Right hindlimb (tissue), 1 donor: ENCODE data around the gene CHSY3.

Experiments
- DNase-seq: peaks from one replicate; pipeline ENCODE4 v3.0.0-alpha.2; 2018

CHSY3 gene

DNA sequence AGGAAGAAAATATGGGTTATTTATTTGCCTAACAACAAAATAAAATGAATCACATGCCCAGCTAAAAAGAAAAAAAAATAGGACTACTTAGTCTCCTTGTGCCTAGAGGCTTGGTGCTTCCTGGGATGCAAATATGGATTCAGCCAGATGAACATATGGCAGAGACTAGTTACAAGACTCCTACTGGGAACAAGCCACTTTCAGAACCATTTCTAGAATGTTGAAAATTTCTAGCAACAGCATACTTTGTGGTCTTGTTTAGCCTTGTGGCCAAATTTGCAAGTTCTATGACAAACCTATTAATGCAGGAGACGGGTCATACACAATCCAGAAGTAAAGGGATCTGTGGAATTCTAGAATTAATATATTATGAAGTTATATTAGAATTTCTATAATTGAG, 198.7 kb downstream of the CHSY3 start:
- DNase-seq = no peak

DNA sequence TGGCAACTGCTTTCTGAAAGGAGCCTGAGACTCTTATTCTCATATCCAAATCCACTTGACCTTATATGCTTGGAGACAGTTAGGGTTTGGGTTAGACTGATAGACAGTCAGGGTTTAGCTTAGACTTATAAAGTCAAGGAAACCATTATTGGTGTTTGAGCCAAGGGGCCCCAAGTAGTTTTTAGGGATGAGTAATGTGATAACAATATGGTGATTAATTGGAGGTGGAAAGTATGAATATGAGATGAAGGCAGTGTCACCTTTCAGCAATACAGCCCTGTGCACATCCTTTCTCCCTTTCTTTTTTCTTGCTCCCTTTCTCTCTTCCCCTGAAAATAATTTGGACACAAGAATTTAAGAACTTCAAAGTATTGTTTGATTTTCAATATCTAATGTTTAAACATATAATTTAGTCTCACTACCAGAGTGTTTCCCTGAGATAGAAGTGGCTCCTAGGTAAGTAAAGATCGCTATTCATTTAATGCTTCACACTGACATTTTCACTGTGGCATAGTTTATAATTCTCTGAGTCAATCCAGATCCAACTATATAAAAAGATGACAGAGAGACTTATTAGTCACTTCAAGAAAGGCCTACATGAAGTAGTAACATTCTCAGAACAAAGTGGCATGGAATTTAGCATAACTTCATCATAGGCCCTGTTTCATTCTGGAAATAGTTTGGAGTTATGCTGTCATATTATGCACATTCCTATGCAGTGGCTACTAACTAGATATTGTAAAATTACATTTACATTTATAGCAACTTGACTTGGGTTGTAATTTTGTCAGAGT, 200.8 kb downstream of the CHSY3 start:
- no peak for DNase-seq

GRCh38 chr5:130106480-130106879, 202.2 kb downstream of the CHSY3 start:
- DNase-seq = no peak

DNA sequence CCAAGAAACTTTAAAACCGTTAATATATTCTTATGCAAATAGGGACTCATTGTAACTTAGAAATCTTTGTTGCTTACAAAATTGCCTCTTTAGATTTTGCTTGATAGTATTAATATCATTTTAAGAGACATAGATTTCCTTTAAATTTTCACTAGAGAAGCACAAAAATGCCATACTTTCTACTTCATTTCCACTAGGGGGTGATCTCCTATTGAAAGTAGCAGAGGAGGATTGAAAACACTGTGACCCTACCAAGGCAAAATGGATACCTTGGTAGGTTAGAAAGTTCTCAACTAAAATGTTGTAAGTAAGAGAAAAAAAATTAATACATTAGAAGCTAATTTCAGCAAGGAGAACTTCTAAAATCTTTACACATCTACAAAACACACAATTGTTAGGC, 204.9 kb downstream of the CHSY3 start:
- DNase-seq = no peak

GRCh38 chr5:130110328-130110727, 206.1 kb downstream of the CHSY3 start:
- no peak for DNase-seq

- no peak for DNase-seq
Observed at GRCh38 chr5:130111746-130112145, 207.5 kb downstream of the CHSY3 start.

DNA sequence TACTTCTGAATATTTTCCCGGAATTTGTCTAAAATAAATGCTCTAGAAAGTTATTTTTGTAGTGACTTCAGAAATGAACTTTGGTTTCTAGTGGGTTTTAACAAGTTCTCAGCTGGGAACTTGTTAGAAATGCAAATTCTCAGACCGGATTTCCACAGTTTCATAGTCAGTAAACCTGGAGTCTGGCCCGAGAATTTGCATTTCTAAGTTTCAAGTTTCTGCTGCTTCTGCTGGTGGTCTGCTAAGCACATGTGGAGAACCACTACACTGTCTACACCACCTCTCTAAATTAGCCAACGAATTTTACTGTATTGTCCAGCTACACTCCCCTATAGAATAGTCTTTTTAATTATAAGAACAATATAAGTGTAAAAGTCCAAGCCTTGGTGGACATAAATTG, 208.0 kb downstream of the CHSY3 start:
- no peak for DNase-seq

DNA sequence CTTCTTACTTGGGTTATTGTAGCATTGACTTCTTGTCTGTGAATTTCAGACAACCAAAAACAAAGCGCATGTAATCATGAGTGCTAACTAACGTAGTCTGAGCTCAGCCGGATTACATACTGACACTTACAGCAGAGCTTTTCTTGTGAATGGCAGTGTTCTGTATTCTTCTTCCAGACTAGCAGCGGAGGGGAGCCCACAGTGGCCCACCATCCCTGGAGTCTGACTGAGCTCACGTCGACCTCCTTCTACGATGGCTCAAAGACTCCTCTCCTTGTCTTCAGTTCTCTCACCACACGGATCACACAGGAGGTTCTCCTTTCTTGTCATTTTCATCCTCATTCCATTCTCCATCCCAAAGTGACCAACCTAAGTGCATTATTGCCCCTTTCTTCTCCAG, 211.4 kb downstream of the CHSY3 start:
- no peak for DNase-seq

DNA sequence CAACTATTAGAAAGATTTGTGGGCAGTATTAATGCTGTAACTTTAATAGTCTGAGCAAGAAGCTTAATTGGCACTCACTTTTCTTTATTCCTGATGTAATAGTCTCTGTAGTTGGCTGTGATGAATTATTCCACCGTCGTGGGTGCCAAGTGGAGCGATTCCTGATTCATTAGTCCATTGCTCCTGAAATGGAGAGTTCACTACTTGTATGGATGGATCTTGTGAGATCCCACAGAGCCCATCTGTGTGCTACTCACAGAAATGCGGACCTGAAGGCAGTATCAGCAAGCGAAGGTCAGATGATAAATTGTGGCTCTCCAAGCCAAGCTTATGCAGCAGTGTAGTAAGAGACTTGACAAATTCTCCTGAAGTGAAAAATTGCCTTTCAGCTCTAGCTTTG, 212.2 kb downstream of the CHSY3 start:
- DNase-seq = no peak

GRCh38 chr5:130116972-130117371, 212.7 kb downstream of the CHSY3 start:
- DNase-seq = no peak

GRCh38 chr5:130126746-130127145, 222.5 kb downstream of the CHSY3 start:
- DNase-seq = no peak

- DNase-seq = no peak
Observed at GRCh38 chr5:130135506-130135905, 231.2 kb downstream of the CHSY3 start.

DNA sequence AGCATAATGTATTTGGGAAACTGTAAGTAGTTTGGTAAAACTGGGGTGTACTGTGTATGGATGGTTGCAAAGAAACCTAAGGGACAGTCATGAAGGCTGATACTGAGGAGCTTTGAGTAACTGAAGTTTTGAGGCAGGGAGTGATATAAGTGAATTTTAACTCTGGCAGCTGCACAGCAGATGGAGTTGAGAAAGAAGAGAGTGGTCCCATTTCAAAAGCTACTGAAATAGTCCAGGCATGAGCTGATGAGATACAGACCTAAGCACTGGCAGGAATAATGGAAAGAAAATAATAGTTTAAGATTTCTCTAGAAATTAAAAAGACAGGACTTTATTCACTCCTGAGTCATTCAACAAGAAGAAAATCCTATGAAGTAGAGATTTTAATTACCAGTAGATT, 232.0 kb downstream of the CHSY3 start:
- DNase-seq = no peak

GRCh38 chr5:130137681-130138080, 233.4 kb downstream of the CHSY3 start:
- DNase-seq = no peak

DNA sequence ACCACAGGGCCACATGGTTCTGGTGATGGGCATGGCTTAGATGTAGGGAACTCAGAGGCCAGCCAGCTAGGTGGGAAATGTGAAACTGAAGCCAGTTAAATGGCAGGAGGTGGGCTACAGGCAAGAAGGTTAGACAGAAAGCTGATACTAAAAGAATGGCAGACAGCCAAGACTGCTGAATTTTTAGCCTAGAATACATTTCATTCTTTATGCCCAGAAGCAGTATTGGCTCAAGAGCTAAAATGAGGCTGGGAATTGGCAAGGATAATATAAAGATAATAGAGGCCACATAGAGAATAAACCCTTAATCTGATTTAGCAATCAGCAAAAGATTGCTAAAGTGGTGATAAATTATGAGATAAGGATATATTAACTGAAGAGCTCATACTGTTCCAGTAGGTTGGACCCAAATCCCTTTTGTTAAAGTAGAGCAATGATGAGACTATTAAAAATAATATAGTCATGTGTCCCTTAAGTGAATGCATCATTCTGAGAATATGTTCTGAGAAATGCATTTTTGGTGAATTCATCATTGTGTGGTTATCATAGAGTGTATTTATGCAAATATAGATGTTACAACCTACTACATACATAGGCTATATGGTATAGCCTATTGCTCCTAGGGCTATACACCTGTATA, 234.3 kb downstream of the CHSY3 start:
- no peak for DNase-seq

DNA sequence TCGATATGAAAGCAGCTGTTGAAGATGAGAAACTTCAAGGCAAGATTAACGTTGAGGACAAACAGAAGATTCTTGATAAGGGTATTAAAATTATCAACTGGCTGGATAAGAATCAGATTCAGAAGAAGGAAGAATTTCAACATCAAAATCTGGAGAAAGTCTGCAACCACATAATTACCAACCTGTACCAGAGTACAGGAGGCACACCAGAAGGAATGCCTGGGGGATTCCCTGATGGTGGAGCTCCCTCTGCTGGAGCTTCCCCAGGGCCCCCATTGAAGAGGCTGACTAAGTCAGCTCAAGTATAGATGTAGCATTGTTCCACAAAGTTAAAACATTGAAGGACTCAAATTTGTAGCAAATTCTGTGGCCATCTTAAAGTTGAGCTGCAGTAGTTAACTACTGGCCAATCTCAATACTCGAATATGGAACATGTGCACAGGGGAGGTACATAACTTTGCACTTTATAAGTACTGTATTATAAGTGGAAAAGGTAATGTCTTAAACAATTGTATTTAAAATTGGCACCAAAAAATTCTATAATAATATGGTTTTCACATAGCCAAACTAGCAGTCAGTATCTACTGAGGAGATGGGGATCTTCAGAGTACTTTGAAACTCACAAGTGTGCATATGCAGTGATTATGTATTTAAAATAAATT, 237.5 kb downstream of the CHSY3 start:
- DNase-seq = no peak

- no peak for DNase-seq
Observed at GRCh38 chr5:130151239-130151638, 247.0 kb downstream of the CHSY3 start.

GRCh38 chr5:130155345-130156011, 251.2 kb downstream of the CHSY3 start:
- DNase-seq = no peak

- no peak for DNase-seq
Observed at GRCh38 chr5:130158036-130158435, 253.8 kb downstream of the CHSY3 start.

GRCh38 chr5:130159968-130160367, 255.7 kb downstream of the CHSY3 start:
- DNase-seq = no peak

- DNase-seq = no peak
Observed at GRCh38 chr5:130164966-130165365, 260.7 kb downstream of the CHSY3 start.

DNA sequence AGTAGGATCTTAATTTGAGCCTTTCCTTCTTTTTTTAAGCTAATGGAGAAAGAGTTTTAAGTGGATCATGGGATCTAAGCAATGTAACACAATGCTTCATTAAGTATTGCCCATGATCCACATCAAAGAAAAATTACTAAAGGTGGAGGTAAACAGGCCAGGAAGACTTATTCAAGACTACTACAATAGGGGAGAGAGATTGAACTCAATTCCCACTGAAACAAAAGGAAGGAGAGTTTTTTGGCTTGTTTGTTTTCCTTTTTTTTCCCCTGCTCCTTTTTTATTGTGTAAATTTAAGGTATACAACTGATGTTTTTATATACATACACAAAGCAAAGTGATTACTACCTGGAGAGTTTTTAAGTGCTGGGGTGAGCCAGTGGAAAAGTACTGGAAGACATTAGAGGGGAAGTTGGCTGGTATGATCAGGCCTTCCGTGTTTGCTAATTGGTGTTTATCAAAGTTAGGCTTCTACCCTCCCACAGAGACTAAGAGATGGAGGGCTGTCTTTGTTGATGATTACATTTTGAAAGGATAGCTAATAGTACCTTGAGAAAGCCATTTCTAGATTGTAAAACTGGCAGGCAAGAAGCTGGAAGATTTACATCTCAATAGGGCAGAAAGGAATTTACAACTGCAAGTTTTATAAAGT, 262.7 kb downstream of the CHSY3 start:
- no peak for DNase-seq

DNA sequence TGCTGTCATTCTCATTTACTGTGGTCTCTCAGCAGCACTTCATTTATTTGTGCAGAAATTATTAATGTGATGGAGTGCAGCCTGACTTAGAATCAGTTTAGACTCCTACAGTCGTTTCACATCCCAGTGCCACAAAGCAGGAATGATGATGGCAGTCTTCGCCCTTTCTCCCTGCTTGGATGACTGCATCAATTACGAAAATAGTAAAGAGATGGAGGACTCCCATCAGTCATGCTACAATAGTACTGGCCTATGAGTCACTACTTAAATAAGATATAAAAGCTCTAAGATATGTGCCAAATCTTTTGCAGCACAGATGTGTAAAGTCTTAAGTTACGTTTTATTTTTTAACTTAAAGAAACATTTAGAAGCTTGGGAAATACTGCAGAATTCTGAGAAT, 263.9 kb downstream of the CHSY3 start:
- no peak for DNase-seq
